ENCODE measurements around the gene IREB2. TPM values are rescaled to one million over a fixed set of nuclear protein-coding genes. Genes with fewer than 3 reads are reported as not detected.

Gene IREB2
- total RNA-seq = 10 to 100 TPM; 17.2 to 35.3 (median 25.1) TPM

- DNase-seq = peak; percentile 87
- WGBS, 2 donors = 0 to 1% methylated on average over 42 to 48 of the region's 78 CpGs
- Histone ChIP-seq H3K4me1 (peaks cover 8 to 52% (median 22%) of the 10 kb centered on the region in 3 donors), H3K27me3 (peaks cover 0 to 8% (median 0%) of the 10 kb centered on the region in 4 donors), H3K4me3 (peak within 1 kb of the TSS; percentile 73 to 95 (median 86)), H3K27ac (peak within 1 kb of the TSS; percentile 91 to 97 (median 94)), H3K9me3 (no peaks in the 10 kb centered on the region), H3K36me3 (peaks cover 0 to 32% (median 6%) of the 10 kb centered on the region in 3 donors)
- TF ChIP-seq POLR2A (IDR thresholded peaks at IDR 0.05) = peak in 2 of 4 donors; percentile 7 to 54
- TF ChIP-seq, protein P1, sequence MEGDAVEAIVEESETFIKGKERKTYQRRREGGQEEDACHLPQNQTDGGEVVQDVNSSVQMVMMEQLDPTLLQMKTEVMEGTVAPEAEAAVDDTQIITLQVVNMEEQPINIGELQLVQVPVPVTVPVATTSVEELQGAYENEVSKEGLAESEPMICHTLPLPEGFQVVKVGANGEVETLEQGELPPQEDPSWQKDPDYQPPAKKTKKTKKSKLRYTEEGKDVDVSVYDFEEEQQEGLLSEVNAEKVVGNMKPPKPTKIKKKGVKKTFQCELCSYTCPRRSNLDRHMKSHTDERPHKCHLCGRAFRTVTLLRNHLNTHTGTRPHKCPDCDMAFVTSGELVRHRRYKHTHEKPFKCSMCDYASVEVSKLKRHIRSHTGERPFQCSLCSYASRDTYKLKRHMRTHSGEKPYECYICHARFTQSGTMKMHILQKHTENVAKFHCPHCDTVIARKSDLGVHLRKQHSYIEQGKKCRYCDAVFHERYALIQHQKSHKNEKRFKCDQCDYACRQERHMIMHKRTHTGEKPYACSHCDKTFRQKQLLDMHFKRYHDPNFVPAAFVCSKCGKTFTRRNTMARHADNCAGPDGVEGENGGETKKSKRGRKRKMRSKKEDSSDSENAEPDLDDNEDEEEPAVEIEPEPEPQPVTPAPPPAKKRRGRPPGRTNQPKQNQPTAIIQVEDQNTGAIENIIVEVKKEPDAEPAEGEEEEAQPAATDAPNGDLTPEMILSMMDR (IDR thresholded peaks at IDR 0.05) = peak in 1 of 6 experiments; percentile 27
- intact Hi-C loops (cut with DNase I) = no loop called here
These were observed at the start of gene IREB2 for GRCh38 chr15:78437762-78438618. IREB2 (plus strand) TSS chr15:78438216; CDS start chr15:78438338, 122 bp downstream.

DNA sequence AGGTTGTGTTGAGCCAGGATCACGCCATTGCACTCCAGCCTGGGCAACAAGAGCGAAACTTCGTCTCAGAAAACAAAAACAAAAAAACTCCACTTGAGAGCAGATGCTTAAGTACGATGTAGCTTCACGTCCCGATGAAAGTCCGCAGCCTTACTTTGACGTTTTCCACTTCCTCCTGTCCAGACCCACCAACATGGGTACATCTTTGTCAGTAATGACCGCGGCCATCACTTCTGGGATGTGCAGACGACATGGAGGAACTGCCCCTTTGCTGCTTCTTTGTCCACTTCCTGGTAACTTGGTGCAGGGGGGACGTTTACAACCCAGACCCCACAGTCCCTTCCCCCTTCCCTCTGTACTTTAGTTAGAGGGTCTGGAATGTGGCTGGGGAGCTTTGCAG, 49.2 kb upstream of the IREB2 start:
- Histone ChIP-seq H3K27ac (no peak overlapping the region), H3K9me3 (no peaks in the 10 kb centered on the region), H3K27me3 (peaks cover 0 to 62% (median 0%) of the 10 kb centered on the region in 4 donors), H3K36me3 (no peaks in the 10 kb centered on the region), H3K4me1 (no peaks in the 10 kb centered on the region), H3K4me3 (no peak overlapping the region)
- TF ChIP-seq, protein P1 (IDR thresholded peaks at IDR 0.05) = no peak
- no peak for TF ChIP-seq POLR2A (IDR thresholded peaks at IDR 0.05)
- intact Hi-C loops (cut with DNase I) = no loop called here
- 75 to 85% methylated on average over 12 of the region's 12 CpGs for WGBS, 2 donors
- DNase-seq = no peak

GRCh38 chr15:78389322-78389721, 48.7 kb upstream of the IREB2 start:
- no peak for TF ChIP-seq POLR2A (IDR thresholded peaks at IDR 0.05)
- TF ChIP-seq, protein P1 (IDR thresholded peaks at IDR 0.05) = no peak
- H3K4me3 ChIP-seq = no peak overlapping the region
- intact Hi-C loops (cut with DNase I) = no loop called here
- peaks cover 0 to 61% (median 0%) of the 10 kb centered on the region in 4 donors for H3K27me3 ChIP-seq
- no peaks in the 10 kb centered on the region for H3K36me3 ChIP-seq
- H3K9me3 ChIP-seq = no peaks in the 10 kb centered on the region
- DNase-seq = no peak
- no peaks in the 10 kb centered on the region for H3K4me1 ChIP-seq
- no peak overlapping the region for H3K27ac ChIP-seq
- 50% methylated on average over 1 to 6 of the region's 7 CpGs for WGBS, 2 donors

- intact Hi-C loops (cut with DNase I) = no loop called here
- Histone ChIP-seq H3K4me3 (no peak overlapping the region), H3K36me3 (no peaks in the 10 kb centered on the region), H3K27me3 (peaks cover 0 to 57% (median 0%) of the 10 kb centered on the region in 4 donors), H3K9me3 (no peaks in the 10 kb centered on the region), H3K4me1 (no peaks in the 10 kb centered on the region), H3K27ac (no peak overlapping the region)
- DNase-seq = no peak
- WGBS, 2 donors = 49 to 52% methylated on average over 2 of the region's 2 CpGs
- TF ChIP-seq, protein P1 (IDR thresholded peaks at IDR 0.05) = no peak
- TF ChIP-seq POLR2A (IDR thresholded peaks at IDR 0.05) = no peak
These were observed 48.3 kb upstream of the IREB2 start for GRCh38 chr15:78389738-78390137.

DNA sequence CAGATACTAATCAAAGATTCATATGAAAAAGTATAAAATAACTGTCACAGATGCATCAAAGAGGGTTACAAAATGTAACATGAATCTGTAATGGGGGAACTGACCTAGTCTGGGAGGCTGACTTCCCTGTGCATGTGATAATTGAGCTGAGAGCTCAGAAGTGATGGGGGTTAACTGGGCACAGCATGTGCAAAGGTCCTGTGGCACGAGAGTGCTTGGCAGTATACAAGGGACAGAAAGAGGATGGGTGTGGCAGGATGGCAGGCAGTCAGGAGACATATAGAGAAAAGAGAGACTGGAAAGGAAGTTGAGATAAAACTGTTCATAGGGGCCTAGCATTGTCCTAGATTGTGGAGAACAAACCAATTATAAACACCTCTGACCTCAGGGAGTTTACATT, 47.8 kb upstream of the IREB2 start:
- Histone ChIP-seq H3K27ac (no peak overlapping the region), H3K9me3 (no peaks in the 10 kb centered on the region), H3K4me3 (no peak overlapping the region), H3K27me3 (peaks cover 0 to 58% (median 0%) of the 10 kb centered on the region in 4 donors), H3K4me1 (no peaks in the 10 kb centered on the region), H3K36me3 (no peaks in the 10 kb centered on the region)
- intact Hi-C loops (cut with DNase I) = no loop called here
- 68 to 71% methylated on average over 1 of the region's 1 CpG for WGBS, 2 donors
- DNase-seq = no peak
- no peak for TF ChIP-seq POLR2A (IDR thresholded peaks at IDR 0.05)
- TF ChIP-seq, protein P1 (IDR thresholded peaks at IDR 0.05) = no peak
